ENCODE measurements around the gene ACTR8. TPM values are rescaled to one million over a fixed set of nuclear protein-coding genes. Genes with fewer than 3 reads are reported as not detected.

Gene ACTR8
- total RNA-seq, 2 experiments from 2014 or later = 39.6 to 48.7 TPM

- CTCF ChIA-PET (ENCODE audit: unreplicated experiment) = no interaction called here
Measured at GRCh38 chr3:53859178-53859577, 22.8 kb downstream of the ACTR8 start.

GRCh38 chr3:53858096-53858741 is 23.7 kb downstream of the ACTR8 start:
- Histone ChIP-seq H3K27ac (ENCODE audit: low read depth, low read length, poor library complexity, severe bottlenecking) (no peak overlapping the region), H3K4me2 (ENCODE audit: low read length) (no peak overlapping the region), H3K4me1 (ENCODE audit: insufficient read depth, low read length, poor library complexity, severe bottlenecking) (peaks cover 3% of the 10 kb centered on the region), H4K20me1 (ENCODE audit: insufficient read depth, low read length) (no peaks in the 10 kb centered on the region; the same call in 1 of the 2 replicates), H3K9me2 (ENCODE audit: insufficient read depth, low read length) (no peaks in the 10 kb centered on the region), H3K36me3 (ENCODE audit: insufficient read depth, low read length) (peaks cover 45% of the 10 kb centered on the region), H2AFZ (ENCODE audit: low read length) (no peak overlapping the region), H3K9me3 (ENCODE audit: low read length) (no peaks in the 10 kb centered on the region), H3K79me2 (ENCODE audit: insufficient read depth, low read depth, low read length) (no peaks in the 10 kb centered on the region), H3K4me3 (ENCODE audit: low read depth, low read length, poor library complexity, severe bottlenecking) (no peak overlapping the region)
- ChIA-PET POLR2A (no interaction called here), CTCF (ENCODE audit: unreplicated experiment) (no interaction called here)
- DNase-seq (ENCODE audit: low spot score) = no peak
- intact Hi-C loops (cut with micrococcal nuclease; ENCODE audit: unreplicated experiment) = no loop called here
- TF ChIP-seq EZH2phosphoT487 (IDR thresholded peaks at IDR 0.05; ENCODE audit: borderline replicate concordance, low read depth, low read length) (no peak), CTCF (conservative IDR thresholded peaks at IDR 0.05; ENCODE audit: low read length) (no peak)
- BruUV-seq (replicated peaks) = no TSS peak

More at GRCh38 chr3:53859178-53859577, 22.8 kb downstream of the ACTR8 start:
- Histone ChIP-seq H3K27ac (ENCODE audit: low read depth, low read length, poor library complexity, severe bottlenecking) (no peak overlapping the region), H3K9me2 (ENCODE audit: insufficient read depth, low read length) (no peaks in the 10 kb centered on the region), H3K9me3 (ENCODE audit: low read length) (no peaks in the 10 kb centered on the region), H3K79me2 (ENCODE audit: insufficient read depth, low read depth, low read length) (no peaks in the 10 kb centered on the region), H4K20me1 (ENCODE audit: insufficient read depth, low read length) (no peaks in the 10 kb centered on the region; the same call in 1 of the 2 replicates), H3K36me3 (ENCODE audit: insufficient read depth, low read length) (peaks cover 54% of the 10 kb centered on the region), H3K4me3 (ENCODE audit: low read depth, low read length, poor library complexity, severe bottlenecking) (no peak overlapping the region), H3K4me1 (ENCODE audit: insufficient read depth, low read length, poor library complexity, severe bottlenecking) (peaks cover 5% of the 10 kb centered on the region), H2AFZ (ENCODE audit: low read length) (no peak overlapping the region), H3K4me2 (ENCODE audit: low read length) (no peak overlapping the region)
- no peak for DNase-seq (ENCODE audit: low spot score)
- TF ChIP-seq EZH2phosphoT487 (IDR thresholded peaks at IDR 0.05; ENCODE audit: borderline replicate concordance, low read depth, low read length) (no peak), CTCF (conservative IDR thresholded peaks at IDR 0.05; ENCODE audit: low read length) (no peak)
- intact Hi-C loops (cut with micrococcal nuclease; ENCODE audit: unreplicated experiment) = no loop called here
- POLR2A ChIA-PET = no interaction called here
- BruUV-seq (replicated peaks) = no TSS peak

- DNase-seq (ENCODE audit: low spot score) = no peak
- intact Hi-C loops (cut with micrococcal nuclease; ENCODE audit: unreplicated experiment) = no loop called here
- CTCF ChIA-PET (ENCODE audit: unreplicated experiment) = no interaction called here
- no peak overlapping the region for H3K4me3 ChIP-seq (ENCODE audit: low read depth, low read length, poor library complexity, severe bottlenecking)
- TF ChIP-seq EZH2phosphoT487 (IDR thresholded peaks at IDR 0.05; ENCODE audit: borderline replicate concordance, low read depth, low read length) = no peak
- TF ChIP-seq CTCF (conservative IDR thresholded peaks at IDR 0.05; ENCODE audit: low read length) = no peak
- H3K27ac ChIP-seq (ENCODE audit: low read depth, low read length, poor library complexity, severe bottlenecking) = no peak overlapping the region
- POLR2A ChIA-PET = no interaction called here
- H3K36me3 ChIP-seq (ENCODE audit: insufficient read depth, low read length) = peaks cover 32% of the 10 kb centered on the region
- H4K20me1 ChIP-seq (ENCODE audit: insufficient read depth, low read length) = no peaks in the 10 kb centered on the region; the same call in 1 of the 2 replicates
- H3K9me2 ChIP-seq (ENCODE audit: insufficient read depth, low read length) = no peaks in the 10 kb centered on the region
- H2AFZ ChIP-seq (ENCODE audit: low read length) = no peak overlapping the region
- no peak overlapping the region for H3K4me2 ChIP-seq (ENCODE audit: low read length)
- no peaks in the 10 kb centered on the region for H3K4me1 ChIP-seq (ENCODE audit: insufficient read depth, low read length, poor library complexity, severe bottlenecking)
- no peaks in the 10 kb centered on the region for H3K9me3 ChIP-seq (ENCODE audit: low read length)
- H3K79me2 ChIP-seq (ENCODE audit: insufficient read depth, low read depth, low read length) = no peaks in the 10 kb centered on the region
- no TSS peak for BruUV-seq (replicated peaks)
Measured at GRCh38 chr3:53856964-53857363, 25.0 kb downstream of the ACTR8 start.
